NCI-H2081 treated with DMSO at 0.1 percent for 48 hours (cell line): Measurements from ENCODE around the gene KLHL25.
A peak's percentile ranks its signal among the peaks of the same experiment; 100 is the strongest.
"Not testable (repeated sequence)": the region's sequence is repeated elsewhere in the genome, so short reads cannot be mapped to it uniquely, and the experiment has no call there.

Experiments used
- DNase-seq: peaks from one replicate; lab custom pipeline; 2025; lab: John Stamatoyannopoulos, UW

Gene KLHL25, protein sequence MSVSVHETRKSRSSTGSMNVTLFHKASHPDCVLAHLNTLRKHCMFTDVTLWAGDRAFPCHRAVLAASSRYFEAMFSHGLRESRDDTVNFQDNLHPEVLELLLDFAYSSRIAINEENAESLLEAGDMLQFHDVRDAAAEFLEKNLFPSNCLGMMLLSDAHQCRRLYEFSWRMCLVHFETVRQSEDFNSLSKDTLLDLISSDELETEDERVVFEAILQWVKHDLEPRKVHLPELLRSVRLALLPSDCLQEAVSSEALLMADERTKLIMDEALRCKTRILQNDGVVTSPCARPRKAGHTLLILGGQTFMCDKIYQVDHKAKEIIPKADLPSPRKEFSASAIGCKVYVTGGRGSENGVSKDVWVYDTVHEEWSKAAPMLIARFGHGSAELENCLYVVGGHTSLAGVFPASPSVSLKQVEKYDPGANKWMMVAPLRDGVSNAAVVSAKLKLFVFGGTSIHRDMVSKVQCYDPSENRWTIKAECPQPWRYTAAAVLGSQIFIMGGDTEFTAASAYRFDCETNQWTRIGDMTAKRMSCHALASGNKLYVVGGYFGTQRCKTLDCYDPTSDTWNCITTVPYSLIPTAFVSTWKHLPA

DNA sequence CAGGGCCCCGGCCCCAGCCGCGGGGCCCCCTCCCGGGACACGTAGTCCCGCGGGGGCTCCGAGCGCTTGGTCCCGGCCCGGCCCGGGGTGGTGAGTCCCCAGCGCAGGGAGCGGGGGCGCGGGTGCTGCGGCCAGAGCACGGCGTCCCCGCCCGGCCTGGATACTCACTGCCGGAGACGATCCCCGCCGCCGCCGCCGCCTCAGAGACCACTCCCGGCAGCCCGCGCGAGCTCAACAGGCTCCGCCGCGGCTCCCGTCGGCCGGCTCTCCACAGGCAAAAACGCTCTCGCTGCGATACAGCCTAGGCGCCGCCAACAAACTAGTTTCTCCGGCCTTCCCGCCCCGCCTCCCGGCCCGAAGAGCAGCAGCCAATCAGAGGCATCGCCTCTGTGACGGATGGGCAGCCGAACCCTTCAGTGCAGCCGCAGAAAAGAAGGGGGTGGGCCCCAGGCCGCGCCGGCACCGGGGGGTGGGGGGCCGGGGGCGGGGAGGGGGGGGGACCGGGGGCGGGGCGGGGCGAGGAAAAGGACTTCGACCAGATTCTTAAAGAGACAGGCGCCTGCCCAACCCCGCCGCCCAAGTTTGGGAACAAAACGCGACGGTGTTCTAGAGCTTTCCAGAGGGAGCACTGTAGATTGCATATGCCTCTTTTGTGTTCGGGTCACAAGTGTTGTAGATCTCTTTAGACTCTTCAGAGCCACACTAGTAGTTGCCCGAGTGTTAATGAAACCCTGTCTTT lies at the start of gene KLHL25:
TSS of gene KLHL25 (minus strand) at position 328 of the 739 bp plus-strand sequence. CDS start 25,115 bp downstream, outside the sequence.
- peak; percentile 78 for DNase-seq

DNA sequence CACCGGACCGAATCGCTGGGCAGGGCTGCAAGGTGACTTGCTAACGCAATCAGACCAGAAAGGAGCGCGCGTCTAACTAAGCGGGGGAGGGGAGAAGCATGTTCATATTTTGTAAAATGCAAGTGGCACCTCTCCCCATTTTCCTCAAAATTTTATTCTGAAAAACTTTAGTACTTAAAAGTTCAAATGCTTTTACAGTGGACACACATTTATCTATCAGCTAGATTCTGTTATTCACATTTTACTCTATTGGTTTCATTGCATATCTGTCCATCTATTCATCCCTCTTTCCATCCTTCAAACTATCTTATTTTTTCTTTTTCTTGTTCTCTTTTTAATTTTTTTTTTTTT lies 46.1 kb upstream of the KLHL25 start:
- no peak for DNase-seq

DNA sequence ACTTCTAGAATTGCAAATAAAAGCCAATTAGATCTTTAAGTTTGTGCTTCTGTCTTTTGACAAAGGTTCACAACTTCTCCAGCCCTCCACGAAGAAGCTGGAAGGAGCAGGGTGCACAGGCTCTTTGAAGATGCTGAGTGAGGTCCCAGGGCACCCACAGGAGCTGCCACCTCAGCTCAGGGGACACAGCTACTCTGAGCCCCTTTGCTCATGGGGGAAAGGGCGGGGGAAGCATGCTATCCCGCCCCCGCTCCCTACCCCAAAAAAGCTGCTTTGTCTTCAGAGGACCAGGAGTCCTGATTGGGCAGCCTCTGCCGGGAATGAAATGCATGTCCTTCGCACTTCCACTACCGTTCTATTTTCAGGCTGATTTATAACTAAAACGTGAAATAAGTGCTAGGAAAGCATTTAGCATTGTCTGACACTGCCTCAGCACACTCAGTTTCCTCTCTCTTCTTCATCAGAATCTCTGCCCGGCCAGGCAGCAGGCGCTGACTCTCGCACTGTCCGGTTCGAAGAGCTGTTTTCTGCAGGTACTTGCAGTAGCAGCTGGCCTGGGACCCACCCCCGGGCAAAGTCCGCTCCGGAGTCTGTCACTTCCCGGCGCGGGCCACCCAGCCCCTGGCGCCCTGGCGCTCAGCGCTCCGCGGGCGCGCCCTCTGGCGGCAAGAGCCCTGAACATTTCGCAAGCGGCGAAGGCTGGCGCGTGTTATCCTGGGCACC lies 45.5 kb upstream of the KLHL25 start:
- no peak for DNase-seq

DNA sequence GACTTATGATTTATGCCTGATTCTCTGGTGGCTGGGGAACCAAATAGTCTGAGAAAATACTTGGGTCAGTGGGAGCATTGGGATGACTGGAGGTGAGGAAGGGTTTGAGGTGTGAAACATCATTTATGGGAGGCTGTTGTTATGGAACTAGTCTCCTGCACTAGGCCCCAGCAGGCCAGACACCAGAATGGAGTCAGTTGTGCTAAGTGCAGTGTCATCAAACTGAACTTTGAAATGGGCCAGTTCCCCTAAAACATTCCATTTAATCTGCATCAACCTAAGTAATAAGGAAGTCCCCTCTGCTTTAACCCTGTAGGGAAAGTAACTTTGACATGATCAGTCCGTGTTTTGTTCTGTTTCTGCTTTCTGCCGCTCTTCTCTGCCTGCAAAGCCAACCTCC lies 44.9 kb upstream of the KLHL25 start:
- no peak for DNase-seq

DNA sequence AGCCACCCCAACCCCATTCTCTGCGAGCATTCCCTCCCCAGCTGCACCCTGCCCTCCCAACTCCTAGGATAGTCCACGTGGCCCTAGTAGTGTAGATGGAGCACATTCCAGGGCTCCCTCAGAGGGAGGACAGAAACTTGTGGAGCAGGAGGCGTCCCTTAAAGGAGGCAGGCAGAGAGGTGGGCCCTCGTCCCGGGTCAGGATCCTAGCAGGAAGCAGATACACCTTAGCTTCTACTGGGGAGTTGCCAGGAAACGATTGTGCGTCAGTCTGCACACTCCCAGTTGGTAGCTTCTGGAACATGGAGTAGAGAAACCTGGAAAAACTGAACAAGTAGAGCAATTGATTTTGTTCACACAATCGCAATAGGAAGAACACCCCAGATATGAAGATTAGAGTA lies 43.9 kb upstream of the KLHL25 start:
- DNase-seq, result no peak

DNA sequence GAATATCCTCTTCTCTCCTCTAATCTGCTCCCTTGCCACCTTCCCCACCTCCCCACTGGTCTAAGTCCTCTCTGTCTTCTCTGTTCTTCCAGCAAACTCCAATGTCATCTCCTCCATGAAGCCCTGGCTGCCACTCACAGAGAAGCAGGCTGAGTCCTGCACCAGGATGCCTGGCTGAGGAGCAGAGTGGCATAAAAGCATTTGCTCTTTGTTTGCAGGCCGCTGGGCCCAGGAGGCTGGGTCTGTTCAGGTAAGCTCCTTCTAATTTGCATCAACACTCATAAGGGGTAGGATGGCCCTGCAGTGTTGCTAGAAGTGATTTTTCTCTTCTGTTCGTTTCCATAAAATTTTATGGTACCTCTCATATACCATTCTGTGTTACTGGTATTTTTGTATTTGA lies 43.2 kb upstream of the KLHL25 start:
- no peak for DNase-seq

DNA sequence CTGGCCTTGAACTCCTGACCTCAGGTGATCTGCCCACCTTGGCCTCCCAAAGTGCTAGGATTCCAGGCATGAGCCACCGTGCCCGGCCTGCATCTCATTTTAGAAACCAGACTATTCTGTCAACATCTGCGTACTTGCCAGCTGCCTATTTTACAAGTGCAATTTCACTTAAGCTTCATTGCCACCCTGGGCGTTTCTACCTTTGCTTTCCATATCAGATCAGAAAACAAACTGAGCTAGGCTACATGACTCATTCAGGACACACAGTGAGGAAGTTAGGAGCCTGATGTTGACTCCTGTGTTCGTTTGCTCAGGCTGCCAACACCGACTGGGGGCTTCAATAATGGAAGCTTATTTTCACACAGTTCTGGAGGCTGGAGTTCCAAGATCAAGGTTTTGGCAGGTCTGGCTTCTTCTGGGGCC lies 42.3 kb upstream of the KLHL25 start:
- no peak for DNase-seq

DNA sequence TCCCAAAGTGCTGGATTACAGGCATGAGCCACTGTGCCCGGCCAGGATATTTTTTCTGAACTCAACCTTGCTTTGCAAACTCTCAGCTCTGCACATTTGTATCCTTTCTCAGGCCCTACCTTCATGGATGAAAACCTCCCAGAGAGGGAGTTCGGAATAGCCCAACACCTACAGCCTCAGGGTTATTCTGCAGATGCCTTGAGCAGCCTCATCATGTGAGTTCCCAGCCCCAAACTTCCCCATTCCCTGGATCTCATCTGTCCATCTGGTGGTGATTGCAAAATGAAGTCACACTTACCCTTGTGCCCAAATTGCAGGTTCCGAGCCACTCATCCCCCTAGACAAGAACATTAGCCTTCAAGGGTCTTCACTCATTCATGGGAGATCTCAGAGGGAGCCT lies 39.9 kb upstream of the KLHL25 start:
- DNase-seq, result no peak

DNA sequence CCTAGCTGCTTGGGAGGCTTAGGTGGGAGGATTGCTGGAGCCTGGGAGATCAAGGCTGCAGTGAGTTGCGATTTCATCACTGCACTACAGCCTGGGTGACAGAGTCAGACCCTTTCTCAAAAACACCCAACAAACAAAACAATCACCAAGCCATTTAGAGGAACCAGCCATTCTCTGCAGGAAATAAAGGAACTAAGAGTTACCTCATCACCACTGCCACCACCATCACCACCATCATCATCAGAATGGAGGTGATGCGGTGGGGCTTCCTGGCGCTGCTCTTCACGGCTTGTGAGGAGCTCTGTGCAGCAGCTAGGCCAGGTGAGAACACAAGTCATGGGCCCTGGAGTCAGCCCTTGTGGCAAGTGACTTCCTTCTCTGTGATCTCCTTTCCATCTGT lies 37.7 kb upstream of the KLHL25 start:
- DNase-seq, result no peak

DNA sequence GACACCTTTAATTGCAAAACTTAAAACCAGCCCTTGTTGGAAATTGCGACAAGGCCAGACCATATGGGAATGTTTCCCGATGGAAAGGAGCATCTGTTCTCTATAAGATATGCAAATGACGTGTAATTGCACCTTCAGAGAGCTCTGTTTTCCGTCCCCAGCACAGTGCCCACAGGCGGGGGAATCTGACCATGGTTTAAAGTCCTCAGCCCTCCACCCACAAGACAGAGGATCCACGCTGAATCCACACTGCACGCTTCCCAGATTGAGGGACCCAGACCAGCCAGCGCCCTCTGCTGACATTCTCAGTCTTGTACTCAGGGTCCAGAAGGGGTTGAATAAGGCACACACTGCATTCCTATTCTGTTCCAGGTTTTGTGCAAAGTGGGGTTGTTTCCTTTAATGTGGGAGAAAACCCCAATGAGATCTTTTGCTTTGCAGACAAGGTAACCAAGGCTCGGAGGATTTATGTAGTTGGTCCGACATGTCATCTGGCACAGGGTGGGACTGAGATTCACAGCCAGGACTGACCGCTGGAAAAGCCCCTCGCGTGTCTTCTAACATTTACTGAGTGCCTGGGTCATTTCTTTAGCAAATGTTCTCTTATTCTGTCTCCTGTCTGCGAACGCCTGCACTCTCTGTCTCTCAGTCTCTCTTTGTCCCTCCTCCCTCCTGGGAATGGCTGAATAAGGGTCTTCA lies 36.8 kb upstream of the KLHL25 start:
- no peak for DNase-seq

DNA sequence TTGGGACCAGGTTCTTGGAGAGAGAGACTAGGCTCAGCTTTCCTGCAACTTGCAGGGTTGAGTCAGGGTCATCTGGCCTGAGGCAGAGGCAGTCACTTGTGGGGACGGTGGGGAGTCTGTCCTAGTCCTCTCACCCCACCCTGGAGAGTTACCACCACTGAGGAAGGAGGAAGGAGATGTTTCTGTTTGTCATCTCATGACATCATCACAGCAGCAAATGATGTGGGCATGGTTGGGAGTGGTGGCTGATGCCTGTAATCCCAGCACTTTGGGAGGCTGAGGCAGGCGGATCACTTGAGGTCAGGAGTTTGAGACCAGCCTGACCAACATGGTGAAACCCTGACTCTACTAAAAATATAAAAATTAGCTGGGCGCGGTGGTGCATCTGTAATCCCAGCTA lies 35.0 kb upstream of the KLHL25 start:
- not testable (repeated sequence) for DNase-seq

DNA sequence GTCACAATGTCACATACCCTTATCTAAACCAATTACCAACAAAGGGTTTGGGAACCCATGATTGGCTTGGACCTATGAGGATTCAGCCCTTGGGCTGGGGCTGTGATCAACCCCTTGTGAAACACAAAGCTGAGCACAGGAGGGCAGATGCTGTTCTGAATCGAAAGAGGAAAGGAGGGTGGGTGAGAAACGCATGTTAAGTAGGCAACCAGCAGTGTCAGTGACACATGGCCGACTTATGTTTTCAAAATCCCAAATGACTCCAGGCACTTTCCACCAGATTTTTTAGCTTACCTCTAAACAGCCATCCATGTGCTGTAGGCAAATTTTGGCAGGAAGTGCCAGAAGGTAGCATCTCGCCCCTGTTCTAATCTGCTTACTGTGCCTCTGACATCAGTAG lies 34.1 kb upstream of the KLHL25 start:
- DNase-seq, result no peak

DNA sequence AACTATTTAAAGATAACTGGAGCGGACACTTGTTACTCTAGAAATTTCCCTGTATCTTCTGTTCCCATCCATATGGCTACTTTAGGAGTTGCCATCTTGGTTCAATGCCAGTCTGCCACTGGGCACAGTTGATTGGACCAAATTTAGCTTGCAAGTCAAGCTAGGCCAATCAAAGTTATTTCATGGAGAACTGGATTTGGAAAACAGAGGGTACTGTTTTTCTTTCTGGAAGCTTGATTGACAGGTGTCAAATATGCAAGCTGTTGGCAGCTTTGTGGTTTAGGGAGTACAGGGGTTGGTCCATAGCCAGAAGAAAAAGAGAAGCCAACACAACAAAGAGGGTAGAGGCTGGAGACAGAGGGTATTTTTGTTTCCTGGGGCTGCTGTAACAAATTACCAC lies 33.4 kb upstream of the KLHL25 start:
- no peak for DNase-seq

DNA sequence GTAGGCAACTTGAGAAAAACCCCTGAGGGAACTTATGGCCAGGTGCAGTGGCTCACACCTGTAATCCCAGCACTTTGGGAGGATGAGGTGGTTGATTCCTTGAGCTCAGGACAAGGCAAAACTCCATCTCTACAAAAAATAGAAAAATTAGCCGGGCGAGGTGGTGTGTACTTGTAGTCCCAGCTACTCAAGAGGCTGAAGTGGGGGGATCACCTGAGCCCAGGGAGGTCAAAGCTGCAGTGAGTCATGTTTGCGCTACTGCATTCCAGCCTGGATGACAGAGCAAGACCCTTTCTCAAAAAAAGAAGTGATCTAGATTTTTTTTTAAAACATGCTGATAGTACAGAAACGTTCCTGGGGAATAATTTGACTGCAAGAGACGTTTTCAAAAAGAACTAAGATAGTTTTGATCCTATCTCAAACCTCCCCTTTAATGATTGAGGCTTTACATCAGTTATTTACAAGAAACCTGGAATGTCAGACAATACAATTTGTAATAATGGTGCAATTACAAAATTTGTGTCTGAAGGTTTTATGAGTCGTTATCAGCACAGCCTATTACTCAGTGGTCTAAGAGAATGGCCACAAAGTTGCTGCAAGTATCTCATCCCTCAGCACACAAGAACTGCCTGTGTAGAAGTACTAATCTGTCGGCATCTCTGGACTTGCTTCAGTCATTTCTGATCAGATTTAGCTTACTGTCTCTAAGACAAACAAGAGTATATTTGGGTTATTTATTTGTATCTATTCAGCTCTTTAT lies 32.2 kb upstream of the KLHL25 start:
- DNase-seq, result no peak

DNA sequence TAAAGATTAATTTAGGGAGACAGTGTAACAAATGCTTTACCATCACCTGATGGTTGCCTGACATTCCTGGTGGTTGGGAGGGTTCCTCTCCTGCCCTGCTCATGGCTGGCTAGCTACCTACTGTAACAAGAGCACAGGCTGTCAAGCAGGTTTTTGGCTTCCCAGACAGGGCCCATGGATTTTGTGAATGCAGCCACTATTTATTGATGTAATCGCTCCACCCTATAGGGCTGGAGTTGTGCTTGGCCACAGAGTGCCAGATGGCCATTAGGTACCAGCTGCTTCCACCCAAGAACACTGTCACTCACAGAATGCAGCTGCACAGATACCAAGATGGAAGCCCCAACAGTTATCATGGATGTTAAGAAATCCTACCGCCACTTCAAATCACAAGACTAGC lies 31.0 kb upstream of the KLHL25 start:
- no peak for DNase-seq

DNA sequence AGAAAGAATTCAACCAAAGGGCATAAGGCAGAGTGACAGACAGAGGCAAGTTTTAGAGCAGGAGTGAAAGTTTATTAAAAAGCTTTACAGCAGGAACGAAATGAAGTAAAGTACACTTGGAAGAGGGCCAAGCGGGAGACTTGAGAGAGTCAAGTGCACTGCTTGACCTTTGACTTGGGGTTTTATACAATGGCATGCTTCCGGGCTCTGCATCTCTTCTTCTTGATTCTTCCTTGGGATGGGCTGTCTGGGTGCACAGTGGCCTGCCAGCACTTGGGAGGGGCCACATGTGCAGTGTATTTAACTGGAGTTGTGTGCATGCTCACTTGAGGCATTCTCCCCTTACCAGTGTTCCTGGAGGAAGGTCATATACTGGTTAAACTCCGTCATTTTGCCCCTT lies 30.4 kb upstream of the KLHL25 start:
- DNase-seq, result no peak

DNA sequence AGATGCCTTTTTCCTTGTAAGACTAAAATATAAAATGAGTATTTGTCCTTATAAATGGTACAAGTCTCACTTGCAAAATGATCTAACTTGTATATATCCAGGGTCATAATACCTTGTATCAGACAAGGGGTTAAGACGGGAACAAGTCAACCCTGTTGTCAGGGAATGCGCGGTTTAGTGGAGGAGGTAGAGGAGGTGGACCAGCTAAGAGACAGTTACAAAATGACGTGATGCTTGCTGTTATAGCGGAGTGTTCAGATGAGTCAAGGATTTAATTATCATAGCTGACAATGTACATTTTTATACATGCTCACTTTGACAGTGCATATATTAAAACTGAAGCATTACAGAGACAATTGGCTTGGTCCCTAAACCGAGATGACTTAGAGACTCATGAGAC lies 26.8 kb upstream of the KLHL25 start:
- no peak for DNase-seq

DNA sequence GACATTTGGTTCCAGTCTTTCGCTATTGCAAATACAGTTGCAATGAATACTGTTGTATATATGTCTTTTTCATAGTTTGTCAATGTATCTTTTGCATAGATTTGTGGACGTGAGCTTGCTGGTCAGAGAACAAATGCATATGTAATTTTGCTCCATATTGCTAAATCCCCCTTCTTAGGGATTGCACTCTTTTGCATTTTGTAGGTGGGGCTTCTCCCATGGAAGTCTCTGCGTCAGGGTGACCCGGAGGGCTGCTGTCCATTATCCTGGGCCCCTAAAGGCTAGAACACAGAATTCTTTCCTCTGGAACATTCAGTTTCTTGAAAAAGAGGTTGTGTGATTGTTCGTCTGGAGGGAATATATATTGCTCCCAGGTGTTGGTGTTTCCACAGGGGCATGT lies 25.2 kb upstream of the KLHL25 start:
- DNase-seq, result no peak

DNA sequence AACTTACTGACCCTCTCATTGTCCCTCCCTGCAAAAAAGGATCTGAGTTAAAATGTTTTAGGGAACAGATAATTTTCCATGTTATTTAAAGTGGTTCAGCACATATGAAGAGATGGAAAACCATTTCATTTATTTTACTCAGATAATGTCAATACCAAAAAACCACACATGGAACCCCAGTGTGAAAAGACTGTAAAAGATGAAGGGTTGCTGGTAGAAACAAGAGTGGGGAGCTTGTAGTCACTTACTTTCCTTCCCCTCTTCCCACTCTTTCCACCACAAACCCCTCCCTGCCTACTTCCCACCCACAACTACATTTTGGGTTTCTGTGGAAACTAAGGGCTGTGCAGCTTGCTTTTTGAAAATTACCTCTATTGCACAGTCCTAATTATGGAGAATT lies 18.5 kb upstream of the KLHL25 start:
- no peak for DNase-seq

DNA sequence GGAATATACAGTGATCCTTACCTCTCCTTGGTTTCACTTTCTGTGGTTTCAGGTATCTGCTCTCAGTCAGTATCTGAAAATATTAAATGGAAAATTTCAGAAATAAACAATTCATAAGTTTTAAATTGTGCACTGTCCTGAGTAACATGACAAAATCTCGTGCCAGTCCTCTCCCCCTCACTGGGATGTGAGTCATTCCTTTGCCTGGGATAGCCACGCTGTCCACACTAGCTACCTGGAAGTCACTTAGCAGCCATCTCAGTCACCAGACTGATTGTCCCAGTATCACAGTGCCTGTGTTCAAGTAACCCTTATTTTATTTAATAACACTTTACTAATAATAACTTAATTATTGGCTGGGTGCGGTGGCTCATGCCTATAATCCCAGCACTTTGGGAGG lies 15.3 kb upstream of the KLHL25 start:
- DNase-seq, result no peak

DNA sequence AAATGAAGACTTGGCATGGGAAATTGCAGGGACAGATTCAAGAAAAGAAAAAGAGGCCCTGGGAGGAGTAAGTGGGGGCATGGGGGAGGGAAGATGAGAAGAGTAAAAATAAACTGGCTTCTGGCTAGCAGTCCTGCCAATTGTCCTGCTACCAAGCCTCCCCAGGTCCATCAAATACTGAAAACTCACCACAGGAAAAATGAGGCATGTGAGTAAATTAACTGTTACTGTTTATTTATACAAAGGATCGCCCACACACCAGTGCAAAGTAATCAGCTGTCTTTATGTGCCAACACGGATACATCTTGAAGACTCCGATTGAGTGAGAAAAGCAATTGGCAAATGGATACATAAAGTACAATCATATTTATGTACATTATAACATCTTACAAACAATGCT lies 10.7 kb upstream of the KLHL25 start:
- DNase-seq, result no peak
